Activated T-helper 2 cell treated with anti-CD3 and anti-CD28 coated beads, Interferon-gamma antibody, Interleukin-2, Interleukin-4, amounts not matched to agents 10 μg/mL and 5 μg/mL and 100 μg/mL, durations not matched to agents 14 hours and 24 hours and 36 hours (primary cell): ENCODE data around the gene MME. TPM values are rescaled to one million over a fixed set of nuclear protein-coding genes. Genes with fewer than 3 reads are reported as not detected.
"Not testable (repeated sequence)": the region's sequence is repeated elsewhere in the genome, so short reads cannot be mapped to it uniquely, and the experiment has no call there.

Experiments used
- DNase-seq: peaks from one replicate; pipeline ENCODE4 v3.0.0; 2021; ENCODE audit warnings: low spot score
- H3K27ac Mint-ChIP-seq: one replicate; pipeline ENCODE4 v1.8.0; 2021; ENCODE audit warnings: mixed read lengths
- H3K27me3 Mint-ChIP-seq: one replicate; pipeline ENCODE4 v1.8.0; 2021; ENCODE audit warnings: low read depth, mixed read lengths
- H3K36me3 Mint-ChIP-seq: one replicate; pipeline ENCODE4 v1.8.0; 2021; ENCODE audit warnings: low read depth, mixed read lengths
- H3K4me1 Mint-ChIP-seq: one replicate; pipeline ENCODE4 v1.8.0; 2021; ENCODE audit warnings: low read depth, mixed read lengths
- H3K4me3 Mint-ChIP-seq: one replicate; pipeline ENCODE4 v1.8.0; 2021; ENCODE audit warnings: low read depth, mild to moderate bottlenecking, moderate library complexity, mixed read lengths
- H3K9me3 Mint-ChIP-seq: one replicate; pipeline ENCODE4 v1.8.0; 2021; ENCODE audit warnings: mixed read lengths
- intact Hi-C: fragments of 100-400 bp; cut with micrococcal nuclease; formaldehyde crosslinking; loops from one replicate; pipeline ENCODE4 v1.15.1; 2023
- total RNA-seq: library from RNA; stranded (reverse); gene quantifications from 2 replicates; pipeline ENCODE4 v1.2.3, GENCODE V29; 2022

Gene MME
- total RNA-seq, 1 donor from 2014 or later: not detected

DNA sequence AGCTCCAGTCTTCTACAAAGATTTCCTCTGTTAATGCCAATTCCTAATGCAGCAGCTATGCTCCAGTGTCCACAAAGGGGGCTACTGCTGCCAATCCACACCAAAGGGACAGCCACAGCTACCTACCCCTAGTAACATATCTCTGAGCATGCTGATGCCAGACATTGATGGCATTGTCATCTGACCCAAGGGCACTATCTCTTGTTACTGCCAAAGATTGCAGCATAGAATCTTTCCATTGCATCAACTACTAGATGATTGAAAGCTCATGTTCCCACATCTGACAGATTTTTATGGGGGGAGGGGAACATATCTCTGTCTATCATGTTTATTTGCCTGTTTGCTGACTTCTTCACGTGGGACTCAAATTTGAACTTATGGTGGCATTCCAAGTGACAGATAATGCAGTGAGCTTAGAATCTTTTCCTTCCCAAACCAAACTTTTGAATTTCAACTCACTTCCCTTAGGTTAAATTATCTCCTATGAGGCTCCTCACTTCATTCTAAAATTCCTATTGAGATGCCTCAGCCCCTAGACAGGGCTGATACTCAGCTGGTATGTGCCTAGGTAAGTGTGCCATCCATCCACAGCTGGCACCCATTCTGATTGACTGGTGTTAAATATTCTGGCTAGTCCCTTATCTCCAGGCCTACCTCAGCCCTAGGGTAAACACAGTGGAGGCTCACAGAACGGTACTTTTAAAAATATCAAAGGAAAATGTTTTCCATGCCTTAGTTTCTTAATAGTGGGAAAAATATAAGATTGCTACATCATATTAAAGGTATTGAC, 113.0 kb downstream of the MME start:
- no peaks in the 10 kb centered on the region for H3K4me1 Mint-ChIP-seq
- no peak overlapping the region for H3K27ac Mint-ChIP-seq
- no peaks in the 10 kb centered on the region for H3K36me3 Mint-ChIP-seq
- intact Hi-C loops: no loop called here
- no peaks in the 10 kb centered on the region for H3K9me3 Mint-ChIP-seq
- no peaks in the 10 kb centered on the region for H3K27me3 Mint-ChIP-seq
- H3K4me3 Mint-ChIP-seq: no peak overlapping the region
- DNase-seq: no peak

DNA sequence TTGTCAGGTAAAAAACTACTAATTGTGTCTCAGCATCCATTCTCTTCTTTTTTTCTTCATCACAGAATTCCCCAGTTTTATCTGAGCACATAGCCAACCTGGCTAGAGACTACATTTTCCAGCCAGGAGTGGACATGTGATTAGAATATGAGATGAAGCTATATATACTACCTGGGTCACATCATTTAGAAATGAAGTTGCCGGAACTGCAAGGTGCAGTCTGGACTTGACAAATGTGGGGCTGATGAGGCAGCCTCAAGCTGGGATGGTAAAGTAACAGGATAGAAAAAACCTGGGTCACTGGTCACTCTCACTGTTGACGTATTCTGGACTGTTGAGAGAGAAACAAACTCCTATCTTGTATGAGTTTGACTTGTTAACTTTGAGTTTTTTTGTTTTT, 113.7 kb downstream of the MME start:
- H3K9me3 Mint-ChIP-seq: no peaks in the 10 kb centered on the region
- H3K27ac Mint-ChIP-seq: no peak overlapping the region
- intact Hi-C loops: no loop called here
- no peak for DNase-seq
- no peak overlapping the region for H3K4me3 Mint-ChIP-seq
- no peaks in the 10 kb centered on the region for H3K36me3 Mint-ChIP-seq
- H3K27me3 Mint-ChIP-seq: no peaks in the 10 kb centered on the region
- no peaks in the 10 kb centered on the region for H3K4me1 Mint-ChIP-seq

DNA sequence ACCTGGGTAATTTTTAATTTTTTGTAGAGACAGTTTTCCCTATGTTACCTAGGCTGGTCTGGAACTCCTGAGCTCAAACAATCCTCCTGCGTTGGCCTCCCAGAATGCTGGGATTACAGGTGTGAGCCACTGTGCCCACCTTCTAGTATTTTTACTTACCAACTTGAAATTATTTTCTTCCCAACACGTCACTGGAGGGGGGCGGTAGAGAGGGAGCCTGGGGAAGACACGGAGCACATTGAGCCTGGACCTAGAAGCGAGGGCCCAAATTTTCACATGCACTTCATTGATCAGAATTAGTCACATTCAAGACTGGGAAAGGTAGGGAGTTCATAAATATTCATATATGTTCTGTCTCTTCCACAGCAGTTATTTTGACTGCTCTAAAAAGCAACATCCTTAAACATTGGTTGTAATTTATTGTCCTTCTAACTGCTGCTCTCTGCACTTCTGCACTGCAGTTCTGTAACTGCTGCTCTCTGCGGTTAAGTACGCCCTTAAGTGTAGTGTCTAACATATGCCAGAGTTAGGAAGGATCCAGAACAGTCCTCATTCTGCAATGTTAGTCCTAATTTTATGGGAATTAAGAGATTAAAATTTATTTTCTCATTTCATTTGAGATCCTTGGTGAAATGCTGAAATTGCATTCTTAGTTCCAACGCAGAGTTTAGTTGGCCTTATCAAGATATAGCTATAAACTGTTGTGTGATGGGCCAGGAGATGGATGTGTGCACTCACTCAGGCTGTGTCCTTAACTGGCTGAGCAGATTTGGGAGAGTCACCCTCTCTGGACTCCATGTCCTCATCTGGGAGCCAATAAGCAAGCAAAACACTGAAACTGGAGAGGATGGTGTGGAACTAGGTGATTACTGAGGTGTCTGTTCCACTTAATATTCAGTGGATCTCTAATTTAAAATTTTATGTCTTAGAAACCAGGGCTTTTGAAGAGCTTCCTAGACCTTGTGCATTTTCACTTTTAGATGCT, 115.1 kb downstream of the MME start:
- Mint-ChIP-seq H3K9me3 (no peaks in the 10 kb centered on the region), H3K4me3 (no peak overlapping the region), H3K27me3 (no peaks in the 10 kb centered on the region), H3K36me3 (no peaks in the 10 kb centered on the region), H3K4me1 (no peaks in the 10 kb centered on the region), H3K27ac (no peak overlapping the region)
- intact Hi-C loops: no loop called here
- no peak for DNase-seq

DNA sequence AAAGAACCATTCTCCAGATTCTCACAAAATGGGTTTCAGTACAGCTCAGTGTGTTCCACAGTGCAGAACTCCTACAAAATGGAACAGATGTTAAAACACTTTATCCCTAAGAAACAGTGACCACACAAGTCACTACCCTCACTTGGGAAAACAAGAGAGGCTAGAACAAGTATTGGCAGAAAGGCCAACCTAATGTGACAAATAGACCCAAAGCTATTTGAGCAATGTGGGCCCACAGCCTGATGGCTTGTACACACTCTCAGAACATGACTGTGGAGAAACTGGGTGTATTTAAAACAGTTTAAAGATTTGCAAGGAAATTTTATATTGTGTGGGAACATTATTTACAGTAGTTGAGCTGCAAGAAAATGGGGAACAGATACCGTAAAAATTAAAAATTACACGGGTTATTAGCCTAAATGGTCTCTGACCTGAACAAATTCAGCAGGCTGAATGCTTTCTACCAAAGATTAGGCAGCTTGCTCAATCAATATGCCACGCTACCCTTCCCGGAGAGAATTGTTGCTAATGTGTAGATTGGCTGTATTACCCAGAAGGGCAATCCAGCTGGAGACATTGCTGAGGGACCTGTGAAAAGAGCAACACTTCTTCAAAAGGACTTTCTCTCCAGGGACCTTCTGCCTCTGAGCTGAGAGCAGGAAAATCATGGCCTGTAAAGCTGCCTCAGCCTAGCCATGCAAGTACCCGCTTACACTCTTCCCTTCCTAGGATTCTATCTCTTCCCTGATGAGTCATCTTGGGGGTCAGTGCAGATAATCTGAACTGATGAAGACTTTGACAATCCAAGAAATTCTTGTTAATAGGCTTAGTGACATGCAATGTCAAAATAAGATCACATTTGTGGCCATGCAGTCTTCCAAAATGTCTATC, 116.3 kb downstream of the MME start:
- no peaks in the 10 kb centered on the region for H3K4me1 Mint-ChIP-seq
- no peak overlapping the region for H3K27ac Mint-ChIP-seq
- DNase-seq: no peak
- H3K36me3 Mint-ChIP-seq: no peaks in the 10 kb centered on the region
- intact Hi-C loops: no loop called here
- no peaks in the 10 kb centered on the region for H3K9me3 Mint-ChIP-seq
- H3K27me3 Mint-ChIP-seq: no peaks in the 10 kb centered on the region
- H3K4me3 Mint-ChIP-seq: no peak overlapping the region

DNA sequence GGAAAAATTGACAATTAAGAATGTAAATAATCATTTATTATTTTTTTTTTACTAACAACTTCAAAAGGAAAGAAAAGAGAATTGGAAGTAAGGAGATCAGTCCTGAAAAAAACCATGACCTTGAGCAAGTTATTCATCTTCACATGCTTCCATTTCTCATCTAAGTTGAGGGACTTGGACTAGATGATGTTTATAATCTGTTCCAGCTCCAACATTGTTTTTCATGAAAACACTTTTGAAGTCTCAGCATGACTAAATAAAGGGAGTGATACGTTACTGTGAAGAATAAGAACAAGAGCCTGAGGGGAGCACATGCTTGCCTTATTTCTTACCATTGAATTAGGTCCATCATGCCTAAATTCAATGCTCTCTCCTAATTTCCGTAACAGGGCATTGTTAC, 117.7 kb downstream of the MME start:
- no peaks in the 10 kb centered on the region for H3K9me3 Mint-ChIP-seq
- no peak overlapping the region for H3K4me3 Mint-ChIP-seq
- H3K4me1 Mint-ChIP-seq: no peaks in the 10 kb centered on the region
- no peak overlapping the region for H3K27ac Mint-ChIP-seq
- no peaks in the 10 kb centered on the region for H3K27me3 Mint-ChIP-seq
- intact Hi-C loops: no loop called here
- no peaks in the 10 kb centered on the region for H3K36me3 Mint-ChIP-seq
- no peak for DNase-seq

DNA sequence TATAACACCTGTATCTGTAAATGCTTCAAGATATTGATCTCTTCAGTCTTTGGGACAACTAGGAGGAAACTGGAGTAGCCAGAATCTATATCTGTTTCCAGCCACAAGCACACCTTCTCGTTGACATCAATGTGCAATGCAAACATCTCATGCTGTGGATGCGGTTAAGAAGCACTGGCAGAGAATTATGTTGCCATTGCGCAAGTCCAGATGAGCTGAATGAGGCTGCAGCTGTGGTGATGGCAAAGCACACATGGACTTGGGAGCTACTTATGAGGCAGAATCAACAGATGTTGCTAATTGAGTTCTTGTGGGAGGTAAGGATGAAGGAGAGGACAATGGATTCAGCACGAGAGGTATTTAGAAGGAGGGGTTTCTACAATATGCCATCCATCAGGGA, 122.5 kb downstream of the MME start:
- no peaks in the 10 kb centered on the region for H3K4me1 Mint-ChIP-seq
- intact Hi-C loops: no loop called here
- no peak overlapping the region for H3K27ac Mint-ChIP-seq
- no peaks in the 10 kb centered on the region for H3K36me3 Mint-ChIP-seq
- DNase-seq: no peak
- H3K4me3 Mint-ChIP-seq: no peak overlapping the region
- no peaks in the 10 kb centered on the region for H3K27me3 Mint-ChIP-seq
- no peaks in the 10 kb centered on the region for H3K9me3 Mint-ChIP-seq

DNA sequence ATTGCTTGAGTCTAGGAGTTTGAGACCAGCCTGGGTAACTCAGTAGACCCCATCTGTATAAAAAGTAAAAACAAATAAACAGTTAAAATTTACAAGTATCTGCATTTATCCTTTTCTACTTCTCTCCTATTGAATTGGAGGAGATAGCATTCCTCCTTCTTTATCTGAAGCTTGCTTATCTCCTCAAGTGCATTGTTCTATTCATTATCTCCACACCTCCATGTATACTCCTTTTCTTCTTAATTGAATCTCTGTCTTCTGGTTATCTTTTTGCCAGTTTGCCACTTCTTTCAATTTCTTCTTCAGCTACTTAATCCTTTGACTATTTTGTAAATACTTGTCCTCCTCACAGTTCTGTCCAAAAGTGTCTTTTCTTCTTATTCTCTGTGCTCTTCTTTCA, 124.7 kb downstream of the MME start:
- intact Hi-C loops: no loop called here
- H3K27ac Mint-ChIP-seq: no peak overlapping the region
- H3K36me3 Mint-ChIP-seq: no peaks in the 10 kb centered on the region
- no peaks in the 10 kb centered on the region for H3K4me1 Mint-ChIP-seq
- no peak overlapping the region for H3K4me3 Mint-ChIP-seq
- no peaks in the 10 kb centered on the region for H3K27me3 Mint-ChIP-seq
- DNase-seq: no peak
- no peaks in the 10 kb centered on the region for H3K9me3 Mint-ChIP-seq

DNA sequence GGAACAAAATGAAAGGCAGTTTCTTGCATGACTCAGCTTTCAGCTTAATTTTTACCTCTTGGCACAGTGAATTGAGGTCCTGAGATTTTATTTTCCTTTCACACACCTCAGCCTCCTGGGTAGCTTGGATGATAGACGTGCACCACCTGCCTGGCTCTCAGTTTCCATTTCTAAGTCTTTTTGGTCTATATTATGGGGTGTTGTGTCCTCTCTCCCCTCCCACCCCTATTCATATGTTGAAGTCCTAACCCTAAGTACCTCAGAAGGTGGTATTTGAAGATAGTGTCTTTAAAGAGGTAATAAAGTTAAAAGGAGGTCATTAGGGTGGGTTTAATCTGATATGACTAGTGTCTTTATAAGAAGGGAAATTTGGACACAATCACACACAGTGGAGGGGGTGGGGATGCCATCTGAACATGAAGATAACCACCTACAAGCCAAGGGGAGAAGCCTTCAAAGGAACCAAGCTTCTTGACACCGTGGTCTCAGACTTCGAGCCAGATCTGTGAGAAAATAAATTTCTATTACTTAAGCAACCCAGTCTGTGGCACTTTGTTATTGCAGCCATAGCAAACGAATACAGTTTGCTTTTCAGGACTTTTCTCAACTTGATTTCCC, 128.2 kb downstream of the MME start:
- no peaks in the 10 kb centered on the region for H3K36me3 Mint-ChIP-seq
- H3K27ac Mint-ChIP-seq: no peak overlapping the region
- no peak overlapping the region for H3K4me3 Mint-ChIP-seq
- H3K9me3 Mint-ChIP-seq: no peaks in the 10 kb centered on the region
- intact Hi-C loops: no loop called here
- H3K27me3 Mint-ChIP-seq: no peaks in the 10 kb centered on the region
- no peaks in the 10 kb centered on the region for H3K4me1 Mint-ChIP-seq
- DNase-seq: no peak

DNA sequence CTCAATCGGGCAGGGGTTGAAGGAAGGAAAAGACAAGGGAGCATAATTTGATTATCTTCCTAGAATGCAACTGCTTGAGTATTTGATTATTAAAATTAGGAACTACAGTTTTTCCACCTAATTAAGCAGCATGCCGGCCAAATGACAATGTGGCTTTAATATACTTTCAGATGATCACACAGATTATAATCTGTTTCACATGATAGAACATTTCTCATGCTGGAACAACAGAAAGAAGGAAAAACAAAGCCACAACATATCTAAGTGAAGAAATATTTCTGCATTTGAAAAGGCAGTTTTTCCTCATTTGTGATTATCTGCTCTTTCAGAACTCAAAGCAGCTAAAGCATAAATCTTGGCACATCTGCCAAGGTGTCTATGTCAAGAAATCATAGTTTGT, 130.6 kb downstream of the MME start:
- H3K36me3 Mint-ChIP-seq: no peaks in the 10 kb centered on the region
- no peaks in the 10 kb centered on the region for H3K27me3 Mint-ChIP-seq
- no peak overlapping the region for H3K27ac Mint-ChIP-seq
- intact Hi-C loops: no loop called here
- no peaks in the 10 kb centered on the region for H3K4me1 Mint-ChIP-seq
- no peak for DNase-seq
- H3K4me3 Mint-ChIP-seq: no peak overlapping the region
- peaks cover 3% of the 10 kb centered on the region for H3K9me3 Mint-ChIP-seq

DNA sequence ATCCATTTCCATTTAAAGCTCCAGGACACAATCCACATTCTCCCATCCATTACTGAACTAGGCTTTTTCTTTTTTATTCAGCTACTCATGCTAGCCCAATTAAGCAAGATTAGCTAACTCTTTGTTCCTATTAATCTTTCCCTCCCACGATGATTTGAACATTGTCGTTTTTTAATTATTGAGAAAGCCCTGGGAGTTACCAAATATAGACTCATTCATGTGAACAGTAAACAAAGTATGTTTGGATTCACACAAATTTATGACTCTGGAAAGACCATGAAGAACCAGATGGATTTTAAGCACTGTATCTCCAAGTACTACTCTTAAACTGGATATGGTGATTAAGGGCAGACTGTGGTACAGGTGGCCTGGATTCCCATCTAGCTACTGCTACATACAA, 131.1 kb downstream of the MME start:
- H3K9me3 Mint-ChIP-seq: peaks cover 3% of the 10 kb centered on the region
- no peak overlapping the region for H3K27ac Mint-ChIP-seq
- no peak for DNase-seq
- no peaks in the 10 kb centered on the region for H3K27me3 Mint-ChIP-seq
- no peak overlapping the region for H3K4me3 Mint-ChIP-seq
- no peaks in the 10 kb centered on the region for H3K36me3 Mint-ChIP-seq
- no peaks in the 10 kb centered on the region for H3K4me1 Mint-ChIP-seq
- intact Hi-C loops: no loop called here

DNA sequence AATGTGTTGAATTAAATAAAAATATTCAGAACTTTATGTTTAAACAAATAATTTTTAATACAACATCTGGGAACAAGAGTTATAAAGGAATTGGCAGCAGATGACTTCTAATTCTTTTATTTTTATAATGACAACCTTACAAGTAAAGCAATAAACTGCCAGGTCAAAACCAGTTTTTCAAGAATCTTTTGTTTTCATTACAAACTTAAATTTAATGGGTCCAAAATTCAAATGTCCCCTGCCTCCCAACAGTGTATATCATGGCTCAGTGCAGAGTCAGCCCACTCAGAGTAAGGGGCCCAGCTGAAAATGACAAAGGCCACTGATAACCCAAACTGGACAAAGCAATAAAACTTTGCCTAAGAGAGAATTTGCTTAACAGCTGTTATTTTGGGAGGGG, 131.8 kb downstream of the MME start:
- intact Hi-C loops: no loop called here
- Mint-ChIP-seq H3K4me1 (no peaks in the 10 kb centered on the region), H3K27me3 (no peaks in the 10 kb centered on the region), H3K4me3 (no peak overlapping the region), H3K36me3 (no peaks in the 10 kb centered on the region), H3K9me3 (peaks cover 3% of the 10 kb centered on the region), H3K27ac (no peak overlapping the region)
- DNase-seq: no peak

DNA sequence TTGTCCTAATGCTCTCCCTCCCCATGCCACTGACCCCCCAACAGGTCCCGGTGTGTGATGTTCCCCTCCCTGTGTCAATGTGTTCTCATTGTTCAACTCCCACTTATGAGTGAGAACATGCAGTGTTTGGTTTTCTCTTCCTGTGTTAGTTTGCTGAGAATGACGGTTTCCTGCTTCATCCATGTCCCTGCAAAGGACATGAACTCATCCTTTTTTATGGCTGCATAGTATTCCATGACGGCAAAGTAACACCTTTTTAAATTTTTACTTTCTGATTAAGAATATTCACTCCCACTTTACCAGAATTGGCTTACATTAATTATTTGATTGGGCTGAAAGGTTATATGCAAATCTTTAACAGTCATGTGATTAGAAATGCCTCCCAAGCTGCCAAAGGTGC, 135.9 kb downstream of the MME start:
- intact Hi-C loops, DNase-seq, H3K4me1 Mint-ChIP-seq, H3K4me3 Mint-ChIP-seq, H3K27me3 Mint-ChIP-seq, H3K9me3 Mint-ChIP-seq, H3K36me3 Mint-ChIP-seq, H3K27ac Mint-ChIP-seq: not testable (repeated sequence)
